OCI-LY1 (cell line): ENCODE data around the gene BRD4.

Experiments used
- H2AFZ ChIP-seq: fragments of 200-600 bp; sonication (generic), shearing (Covaris generic); 2 replicates; pipeline ENCODE4 v1.6.0; 2014; ENCODE audit warnings: antibody characterized with exemption, mild to moderate bottlenecking, low read length
- H3F3A ChIP-seq: fragments of 200-600 bp; sonication (generic), shearing (Covaris generic); 2 replicates; pipeline ENCODE4 v1.6.0; 2014; ENCODE audit warnings: mild to moderate bottlenecking, antibody characterized with exemption, low read length, moderate library complexity; ENCODE audit not compliant: insufficient read depth
- H3K27ac ChIP-seq: fragments of 200-600 bp; sonication (generic); 2 replicates; pipeline ENCODE4 v1.5.1; 2014; ENCODE audit warnings: low read length, mixed run types, mild to moderate bottlenecking, low read depth; ENCODE audit not compliant: poor library complexity, severe bottlenecking
- H3K27me3 ChIP-seq: fragments of 200-600 bp; sonication (generic); 2 replicates; pipeline ENCODE4 v1.6.0; 2014; ENCODE audit warnings: antibody characterized with exemption, mild to moderate bottlenecking, low read length, moderate library complexity; ENCODE audit not compliant: insufficient read depth
- H3K36me3 ChIP-seq: fragments of 200-600 bp; sonication (generic); 2 replicates; pipeline ENCODE4 v1.6.1; 2014; ENCODE audit warnings: mild to moderate bottlenecking, antibody characterized with exemption, low read length, moderate library complexity, mixed read lengths; ENCODE audit not compliant: insufficient read depth
- H3K4me1 ChIP-seq: fragments of 200-600 bp; sonication (generic); 2 replicates; pipeline ENCODE4 v1.5.1; 2014; ENCODE audit warnings: mild to moderate bottlenecking, low read length, moderate library complexity; ENCODE audit not compliant: insufficient read depth, severe bottlenecking
- H3K4me2 ChIP-seq: fragments of 200-600 bp; sonication (generic), shearing (Covaris generic); 2 replicates; pipeline ENCODE4 v1.6.1; 2014; ENCODE audit warnings: low read length
- H3K4me3 ChIP-seq: fragments of 200-600 bp; sonication (generic); 2 replicates; pipeline ENCODE4 v1.5.1; 2014; ENCODE audit warnings: low read length, low read depth, mild to moderate bottlenecking, mixed read lengths; ENCODE audit not compliant: poor library complexity, severe bottlenecking
- H3K79me2 ChIP-seq: fragments of 200-600 bp; shearing (Covaris generic); 2 replicates; pipeline ENCODE4 v1.6.1; 2016; ENCODE audit warnings: mixed run types, low read length, mixed read lengths; ENCODE audit not compliant: insufficient read depth
- H3K9ac ChIP-seq: fragments of 200-600 bp; sonication (generic), shearing (Covaris generic); 2 replicates; pipeline ENCODE4 v1.6.1; 2014; ENCODE audit warnings: mild to moderate bottlenecking, low read length, mixed read lengths
- H3K9me2 ChIP-seq: fragments of 200-600 bp; sonication (generic), shearing (Covaris generic); 2 replicates; pipeline ENCODE4 v1.6.1; 2014; ENCODE audit warnings: low read depth, mild to moderate bottlenecking, low read length, mixed read lengths
- H3K9me3 ChIP-seq: fragments of 200-600 bp; shearing (Covaris generic); 2 replicates; pipeline ENCODE4 v1.6.1; 2014; ENCODE audit warnings: low read length, mixed read lengths
- H4K20me1 ChIP-seq: fragments of 200-600 bp; sonication (generic), shearing (Covaris generic); 2 replicates; pipeline ENCODE4 v1.6.0; 2016; ENCODE audit warnings: mild to moderate bottlenecking, low read length; ENCODE audit not compliant: insufficient read depth
- EZH2 ChIP-seq: fragments of 200-600 bp; sonication (generic), shearing (Covaris generic); IDR thresholded peaks from 2 replicates; pipeline ENCODE4 v1.8.0; 2017; ENCODE audit warnings: borderline replicate concordance, mixed run types, mild to moderate bottlenecking, antibody characterized with exemption, low read length, moderate library complexity, mixed read lengths
- TF ChIP-seq, protein P1 (sequence below): fragments of 200-600 bp; sonication (generic), shearing (Covaris generic); IDR thresholded peaks from 2 replicates; pipeline ENCODE4 v1.5.1; 2017; ENCODE audit warnings: mild to moderate bottlenecking, antibody characterized with exemption, low read length, moderate library complexity, mixed read lengths

The BRD4 gene

DNA sequence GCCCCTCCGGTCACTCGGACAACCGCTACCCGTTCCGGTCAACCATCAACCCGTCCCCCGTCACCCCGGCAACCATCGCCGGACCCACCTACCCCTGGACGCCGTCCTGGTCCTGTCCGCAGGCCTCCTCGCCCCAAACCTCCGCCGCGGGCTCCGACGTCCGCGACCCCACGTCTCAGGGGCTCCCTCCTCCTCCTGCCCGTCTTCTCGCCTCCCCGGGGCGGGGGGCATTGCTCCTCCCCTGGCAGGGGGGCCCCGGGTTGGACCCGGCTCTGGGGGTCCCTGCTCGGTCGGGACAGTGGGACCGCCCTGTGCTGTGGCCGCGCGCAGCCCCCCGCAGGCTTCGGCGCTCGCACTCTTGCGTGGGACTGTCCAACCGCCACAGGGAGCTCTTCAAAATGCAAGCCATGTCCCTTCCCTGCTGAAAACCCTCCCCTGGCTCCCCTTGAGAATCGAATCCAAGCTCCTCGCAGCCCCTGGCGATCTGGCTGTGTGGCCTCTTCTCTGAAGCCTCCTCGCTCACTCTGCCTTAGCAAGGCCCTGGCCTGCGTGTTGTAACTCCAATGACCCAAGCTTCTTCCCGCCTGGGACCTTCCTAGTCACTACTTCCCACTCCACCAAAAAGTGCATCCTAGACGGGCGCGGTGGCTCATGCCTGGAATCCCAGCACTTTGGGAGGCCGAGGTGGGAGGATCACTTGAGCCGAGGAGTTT lies 108.5 kb downstream of the BRD4 start:
- Histone ChIP-seq H3K9ac (peak overlapping the region; percentile 27; the same call in 1 of the 2 replicates), H3K27me3 (no peaks in the 10 kb centered on the region), H3K9me2 (no peaks in the 10 kb centered on the region), H3K4me2 (peak overlapping the region; percentile 73), H3K4me3 (peak overlapping the region; percentile 59), H2AFZ (no peak overlapping the region), H3F3A (no peaks in the 10 kb centered on the region), H3K4me1 (peaks cover 11% of the 10 kb centered on the region), H3K9me3 (no peaks in the 10 kb centered on the region), H4K20me1 (no peaks in the 10 kb centered on the region), H3K36me3 (no peaks in the 10 kb centered on the region), H3K27ac (no peak overlapping the region), H3K79me2 (no peaks in the 10 kb centered on the region)
- TF ChIP-seq, protein P1, sequence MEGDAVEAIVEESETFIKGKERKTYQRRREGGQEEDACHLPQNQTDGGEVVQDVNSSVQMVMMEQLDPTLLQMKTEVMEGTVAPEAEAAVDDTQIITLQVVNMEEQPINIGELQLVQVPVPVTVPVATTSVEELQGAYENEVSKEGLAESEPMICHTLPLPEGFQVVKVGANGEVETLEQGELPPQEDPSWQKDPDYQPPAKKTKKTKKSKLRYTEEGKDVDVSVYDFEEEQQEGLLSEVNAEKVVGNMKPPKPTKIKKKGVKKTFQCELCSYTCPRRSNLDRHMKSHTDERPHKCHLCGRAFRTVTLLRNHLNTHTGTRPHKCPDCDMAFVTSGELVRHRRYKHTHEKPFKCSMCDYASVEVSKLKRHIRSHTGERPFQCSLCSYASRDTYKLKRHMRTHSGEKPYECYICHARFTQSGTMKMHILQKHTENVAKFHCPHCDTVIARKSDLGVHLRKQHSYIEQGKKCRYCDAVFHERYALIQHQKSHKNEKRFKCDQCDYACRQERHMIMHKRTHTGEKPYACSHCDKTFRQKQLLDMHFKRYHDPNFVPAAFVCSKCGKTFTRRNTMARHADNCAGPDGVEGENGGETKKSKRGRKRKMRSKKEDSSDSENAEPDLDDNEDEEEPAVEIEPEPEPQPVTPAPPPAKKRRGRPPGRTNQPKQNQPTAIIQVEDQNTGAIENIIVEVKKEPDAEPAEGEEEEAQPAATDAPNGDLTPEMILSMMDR: no peak
- no peak for TF ChIP-seq EZH2

DNA sequence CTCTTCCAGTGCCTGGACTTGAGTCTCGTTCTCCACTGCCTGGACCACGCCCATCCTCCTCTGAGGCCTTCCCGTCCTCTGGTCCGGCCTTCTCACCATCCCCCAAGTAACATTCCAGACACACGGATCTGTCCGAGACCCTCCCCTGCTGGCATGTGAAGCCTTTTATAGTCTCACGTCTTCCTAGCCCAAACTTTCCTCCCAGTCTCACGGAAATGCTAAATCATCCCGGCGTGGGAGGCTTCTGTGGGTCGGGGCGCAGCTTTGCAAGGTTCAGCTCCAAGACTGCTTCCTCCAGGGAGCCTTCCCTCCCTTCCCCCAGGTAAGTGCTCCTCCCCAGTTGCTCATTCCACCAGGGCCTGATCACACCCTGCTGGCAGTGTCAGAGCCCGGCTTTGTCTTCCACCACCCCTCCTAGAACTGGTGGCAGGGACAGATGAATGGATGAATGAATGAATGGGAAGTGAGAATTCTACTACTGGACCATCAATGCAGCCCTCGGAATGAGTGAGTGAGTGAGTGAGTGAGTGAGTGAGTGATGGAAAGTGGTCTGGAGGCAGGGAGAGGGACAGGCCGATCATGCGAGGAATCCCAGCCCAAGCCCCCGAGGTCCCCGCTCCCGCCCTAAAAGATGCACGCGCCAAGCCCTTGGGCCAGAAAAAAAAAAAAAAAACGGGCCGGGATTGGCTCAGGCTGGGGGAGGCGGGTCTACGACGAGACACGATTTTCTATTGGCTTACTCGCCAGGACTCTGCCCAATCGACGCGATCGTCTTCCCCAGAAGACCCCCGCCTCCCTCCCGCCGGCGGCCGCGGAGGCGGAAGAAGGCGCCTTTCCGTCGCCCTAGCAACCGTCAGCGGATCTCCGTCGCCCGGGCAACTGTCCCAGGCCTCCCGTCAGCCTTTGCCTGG lies 109.3 kb downstream of the BRD4 start:
- Histone ChIP-seq H4K20me1 (no peaks in the 10 kb centered on the region), H2AFZ (peak overlapping the region; percentile 35; the same call in 1 of the 2 replicates), H3K27ac (no peak overlapping the region), H3K27me3 (no peaks in the 10 kb centered on the region), H3K79me2 (no peaks in the 10 kb centered on the region), H3K9me3 (no peaks in the 10 kb centered on the region), H3K9ac (peak overlapping the region; percentile 27; the same call in 1 of the 2 replicates), H3K4me3 (peak overlapping the region; percentile 59), H3K4me1 (peaks cover 11% of the 10 kb centered on the region), H3F3A (no peaks in the 10 kb centered on the region), H3K4me2 (peak overlapping the region; percentile 73), H3K9me2 (no peaks in the 10 kb centered on the region), H3K36me3 (no peaks in the 10 kb centered on the region)
- TF ChIP-seq, protein P1: no peak

DNA sequence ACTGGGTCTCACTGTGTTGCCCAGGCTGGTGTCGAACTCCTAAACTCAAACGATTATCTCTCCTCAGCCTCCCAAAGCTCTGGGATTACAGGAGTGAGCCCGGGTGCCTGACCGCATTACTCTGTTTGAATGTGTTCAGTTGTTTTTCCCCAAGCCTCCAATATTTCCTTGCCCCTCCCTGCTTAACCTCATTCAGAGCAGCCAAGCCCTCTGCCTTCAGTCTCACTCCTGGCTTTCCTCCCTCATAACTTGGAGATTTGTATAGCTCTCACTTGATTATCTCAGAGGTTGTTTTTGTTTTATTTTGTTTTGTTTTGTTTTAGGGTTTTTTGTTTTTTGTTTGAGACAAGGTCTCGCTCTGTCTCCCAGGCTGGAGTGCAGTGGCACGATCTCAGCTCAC lies 111.5 kb downstream of the BRD4 start:
- Histone ChIP-seq H3F3A (no peaks in the 10 kb centered on the region), H3K9me2 (no peaks in the 10 kb centered on the region), H3K79me2 (no peaks in the 10 kb centered on the region), H3K9me3 (no peaks in the 10 kb centered on the region), H3K4me2 (no peak overlapping the region), H3K4me1 (peaks cover 11% of the 10 kb centered on the region), H4K20me1 (no peaks in the 10 kb centered on the region), H3K36me3 (no peaks in the 10 kb centered on the region), H2AFZ (no peak overlapping the region), H3K27me3 (no peaks in the 10 kb centered on the region), H3K9ac (no peak overlapping the region), H3K4me3 (no peak overlapping the region), H3K27ac (no peak overlapping the region)
- no peak for TF ChIP-seq EZH2
- TF ChIP-seq, protein P1: no peak
